ENCODE measurements around the gene STPG2.

DNA sequence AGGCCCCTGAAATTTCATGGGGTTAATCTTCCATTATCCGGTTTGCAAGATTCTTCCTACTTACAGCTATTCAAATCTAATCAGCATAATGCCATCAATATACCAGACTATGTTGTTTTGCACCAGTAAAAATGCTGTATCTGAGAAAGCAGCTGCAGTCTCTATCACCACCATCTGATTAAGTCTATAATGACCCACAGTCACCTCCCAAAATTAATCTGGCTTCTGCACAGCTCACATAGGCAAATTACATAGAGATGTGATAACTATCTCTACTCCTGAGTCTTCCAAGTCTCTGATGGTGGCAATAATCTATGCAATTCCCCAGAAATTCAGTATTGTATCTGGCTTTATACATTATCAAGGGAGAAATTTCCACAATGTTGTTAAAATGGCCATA lies 113.2 kb downstream of the STPG2 start:
- TF ChIP-seq CTCF (IDR thresholded peaks at IDR 0.05) (no peak), POLR2A (IDR thresholded peaks at IDR 0.05) (no peak)

Data from transverse colon (tissue), 3 donors.